ENCODE measurements around the gene MMP1.
A peak's percentile ranks its signal among the peaks of the same experiment; 100 is the strongest.

DNA sequence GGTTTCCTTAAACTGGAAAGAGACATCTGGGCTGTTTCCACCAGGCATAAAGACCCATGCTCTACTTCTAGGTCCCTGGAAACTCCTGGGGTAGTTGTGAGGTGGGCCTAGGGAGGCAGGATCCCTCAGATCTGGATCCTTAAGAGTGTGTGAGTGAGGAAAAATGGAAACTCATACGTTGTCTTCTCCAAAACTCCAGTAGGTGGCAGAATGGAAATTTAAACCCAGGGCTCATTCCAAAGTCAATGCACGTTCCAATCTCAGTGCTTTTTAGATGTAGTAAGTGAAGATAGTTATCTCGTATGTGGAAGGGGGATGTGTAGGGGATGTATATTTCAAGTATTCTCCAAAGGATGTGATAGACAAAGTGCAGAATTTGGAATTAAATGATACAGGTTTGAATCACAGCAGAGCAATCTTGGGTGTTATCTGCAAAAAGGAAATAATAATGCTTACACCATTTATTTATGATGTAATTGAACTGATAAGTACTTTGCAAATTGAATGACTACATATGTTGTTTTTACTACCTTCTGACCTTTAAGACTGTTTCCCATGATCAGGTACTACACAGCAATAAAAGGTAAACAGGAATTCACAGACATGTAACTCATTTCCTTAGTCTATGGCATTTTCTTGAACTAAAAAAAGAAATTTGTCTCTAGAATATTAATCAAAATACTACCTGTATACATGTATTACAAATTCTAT, 13.1 kb upstream of the MMP1 start:
- TF ChIP-seq POLR2A (IDR thresholded peaks at IDR 0.05) (no peak), CTCF (IDR thresholded peaks at IDR 0.05) (peak in 6 of 12 donors; percentile 10 to 28 (median 13))
